Kidney epithelial cell (primary cell): ENCODE measurements around the gene DUSP28. TPM values are rescaled to one million over a fixed set of nuclear protein-coding genes. Genes with fewer than 3 reads are reported as not detected.

Source experiments
- DNase-seq: peaks from one replicate; pipeline ENCODE4 v3.0.0-alpha.2; 2010; ENCODE audit warnings: low read depth
- H3K27me3 ChIP-seq: 2 replicates; pipeline ENCODE4 v1.6.0; 2011; ENCODE audit warnings: low read length; ENCODE audit not compliant: control insufficient read depth, insufficient read depth
- H3K36me3 ChIP-seq: 2 replicates; pipeline ENCODE4 v1.5.1; 2011; ENCODE audit warnings: low read length; ENCODE audit not compliant: control insufficient read depth, insufficient read depth
- H3K4me3 ChIP-seq: 2 replicates; pipeline ENCODE4 v1.5.1; 2011; ENCODE audit warnings: low read depth, mild to moderate bottlenecking, control low read depth, low read length
- CTCF ChIP-seq: IDR thresholded peaks from 2 replicates; pipeline ENCODE4 v1.5.1; 2011; ENCODE audit warnings: mild to moderate bottlenecking, moderate library complexity, low read length, control low read depth, inconsistent platforms; ENCODE audit not compliant: insufficient read depth, poor library complexity, severe bottlenecking
- total RNA-seq: library from RNA; depleted of rRNA; stranded (reverse); fragments of >200 nt; gene quantifications from 2 replicates; pipeline ENCODE4 v1.2.3, GENCODE V29; 2015

DUSP28 gene
- total RNA-seq, 1 donor from 2014 or later: 7.6 TPM

DNA sequence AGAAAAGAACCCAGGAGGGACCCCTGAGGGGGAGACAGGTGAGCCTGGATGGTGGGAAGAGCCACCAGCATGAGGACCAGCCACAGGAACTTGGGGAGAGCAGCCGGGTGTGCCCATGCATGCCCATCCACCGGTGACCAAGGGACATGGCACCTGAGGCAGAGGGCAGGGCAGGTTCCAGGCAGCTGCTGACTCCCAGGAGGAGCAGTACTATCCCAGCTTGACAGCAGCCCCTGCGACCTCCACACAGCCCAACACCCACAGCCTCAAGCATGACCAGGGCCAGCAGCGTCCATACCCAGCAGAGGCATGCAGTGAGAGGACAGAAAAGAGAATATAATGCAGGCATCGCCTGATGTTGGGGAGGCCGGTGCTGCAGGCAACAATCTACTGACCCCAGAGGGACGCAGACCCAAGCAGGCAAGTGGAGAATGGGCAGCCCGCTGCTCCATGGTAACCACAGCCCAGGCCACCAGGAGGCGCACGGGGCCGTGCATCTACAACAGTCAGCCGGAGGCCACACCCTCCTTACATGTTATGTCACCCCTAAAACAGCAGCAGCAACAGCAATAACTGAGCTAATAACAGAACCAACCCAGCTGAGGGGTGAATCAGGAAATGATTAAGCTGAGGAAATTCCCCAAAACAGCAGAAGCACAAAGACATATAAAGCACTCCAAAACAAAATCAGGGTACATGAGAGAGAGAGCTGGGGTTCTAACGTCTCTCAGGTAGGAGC lies 46.4 kb upstream of the DUSP28 start:
- peak; percentile 93 for TF ChIP-seq CTCF
- no peaks in the 10 kb centered on the region for H3K27me3 ChIP-seq
- peak; percentile 26 for DNase-seq
- H3K36me3 ChIP-seq: no peaks in the 10 kb centered on the region
- no peak overlapping the region for H3K4me3 ChIP-seq

DNA sequence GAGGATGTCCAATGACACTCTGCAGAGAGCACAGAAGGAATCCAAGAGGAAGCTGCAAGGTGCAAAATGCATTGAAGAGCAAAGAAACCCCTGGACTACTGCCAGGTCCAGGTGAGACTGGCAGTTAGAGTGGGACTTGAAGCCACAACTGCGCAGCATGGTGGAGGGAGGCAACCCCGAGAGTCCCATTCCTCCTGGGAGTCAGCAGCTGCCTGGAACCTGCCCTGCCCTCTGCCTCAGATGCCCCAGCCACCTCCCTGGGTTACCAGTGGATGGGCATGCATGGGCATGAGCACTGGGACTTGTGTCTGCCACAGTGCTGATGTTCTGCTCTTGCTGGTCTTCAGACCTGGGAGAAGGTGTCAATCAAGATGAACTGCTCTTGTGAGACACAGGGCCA lies 45.5 kb upstream of the DUSP28 start:
- no peak for TF ChIP-seq CTCF
- DNase-seq: no peak
- Histone ChIP-seq H3K36me3 (no peaks in the 10 kb centered on the region), H3K27me3 (peaks cover 7% of the 10 kb centered on the region), H3K4me3 (no peak overlapping the region)

DNA sequence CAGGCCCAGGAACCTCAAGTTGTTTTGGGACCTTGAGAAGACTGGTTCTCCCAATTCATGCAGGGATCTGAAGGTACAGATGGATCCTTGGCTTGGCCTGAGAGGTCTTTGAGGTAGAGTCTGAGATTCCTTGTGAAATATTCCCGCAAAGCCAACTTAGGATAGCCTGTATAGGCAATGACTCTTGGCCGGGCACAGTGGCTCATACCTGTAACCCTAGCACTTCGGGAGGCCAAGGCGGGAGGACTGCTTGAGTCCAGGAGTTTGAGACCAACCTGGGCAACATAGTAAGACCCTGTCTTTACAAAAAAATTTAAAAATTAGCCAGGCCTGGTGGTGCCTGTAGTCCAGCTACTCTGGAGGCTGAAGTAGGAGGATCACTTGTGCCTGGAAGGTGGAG lies 42.8 kb upstream of the DUSP28 start:
- Histone ChIP-seq H3K36me3 (no peaks in the 10 kb centered on the region), H3K27me3 (peaks cover 20% of the 10 kb centered on the region), H3K4me3 (no peak overlapping the region)
- no peak for TF ChIP-seq CTCF
- no peak for DNase-seq

DNA sequence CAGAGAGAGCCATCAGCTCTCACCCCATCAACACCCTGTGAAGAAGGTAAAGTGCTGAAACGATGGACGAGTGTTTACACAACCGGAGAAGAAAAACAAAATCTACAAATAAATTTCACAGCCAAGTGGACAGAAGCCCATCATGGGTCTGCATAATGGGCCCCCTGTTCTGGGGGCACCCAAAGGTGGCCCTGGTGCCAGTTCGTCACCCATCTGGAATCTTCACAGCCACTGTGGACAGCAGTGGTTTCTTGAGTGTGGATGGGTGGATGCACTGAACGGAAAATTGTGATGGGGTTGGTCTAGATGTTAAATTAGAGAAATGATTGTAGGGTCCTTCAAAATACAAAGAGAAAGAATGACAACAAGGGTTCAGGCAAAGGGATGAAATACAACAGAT lies 41.2 kb upstream of the DUSP28 start:
- peaks cover 20% of the 10 kb centered on the region for H3K27me3 ChIP-seq
- no peak for DNase-seq
- no peak for TF ChIP-seq CTCF
- H3K36me3 ChIP-seq: no peaks in the 10 kb centered on the region
- no peak overlapping the region for H3K4me3 ChIP-seq

- no peak for DNase-seq
- H3K27me3 ChIP-seq: peaks cover 20% of the 10 kb centered on the region
- no peak overlapping the region for H3K4me3 ChIP-seq
- no peaks in the 10 kb centered on the region for H3K36me3 ChIP-seq
- no peak for TF ChIP-seq CTCF
Observed at GRCh38 chr2:240519396-240520129, 40.6 kb upstream of the DUSP28 start.
